Activated naive CD4-positive, alpha-beta T cell treated with Interleukin-2 at 50 U/mL for 16 hours (primary cell): Measurements from ENCODE around the gene ATP5MC2.
"Not testable (repeated sequence)": the region's sequence is repeated elsewhere in the genome, so short reads cannot be mapped to it uniquely, and the experiment has no call there.

Experiments
- DNase-seq: peaks from one replicate; pipeline ENCODE4 v3.0.0-alpha.2; 2020

ATP5MC2 gene

DNA sequence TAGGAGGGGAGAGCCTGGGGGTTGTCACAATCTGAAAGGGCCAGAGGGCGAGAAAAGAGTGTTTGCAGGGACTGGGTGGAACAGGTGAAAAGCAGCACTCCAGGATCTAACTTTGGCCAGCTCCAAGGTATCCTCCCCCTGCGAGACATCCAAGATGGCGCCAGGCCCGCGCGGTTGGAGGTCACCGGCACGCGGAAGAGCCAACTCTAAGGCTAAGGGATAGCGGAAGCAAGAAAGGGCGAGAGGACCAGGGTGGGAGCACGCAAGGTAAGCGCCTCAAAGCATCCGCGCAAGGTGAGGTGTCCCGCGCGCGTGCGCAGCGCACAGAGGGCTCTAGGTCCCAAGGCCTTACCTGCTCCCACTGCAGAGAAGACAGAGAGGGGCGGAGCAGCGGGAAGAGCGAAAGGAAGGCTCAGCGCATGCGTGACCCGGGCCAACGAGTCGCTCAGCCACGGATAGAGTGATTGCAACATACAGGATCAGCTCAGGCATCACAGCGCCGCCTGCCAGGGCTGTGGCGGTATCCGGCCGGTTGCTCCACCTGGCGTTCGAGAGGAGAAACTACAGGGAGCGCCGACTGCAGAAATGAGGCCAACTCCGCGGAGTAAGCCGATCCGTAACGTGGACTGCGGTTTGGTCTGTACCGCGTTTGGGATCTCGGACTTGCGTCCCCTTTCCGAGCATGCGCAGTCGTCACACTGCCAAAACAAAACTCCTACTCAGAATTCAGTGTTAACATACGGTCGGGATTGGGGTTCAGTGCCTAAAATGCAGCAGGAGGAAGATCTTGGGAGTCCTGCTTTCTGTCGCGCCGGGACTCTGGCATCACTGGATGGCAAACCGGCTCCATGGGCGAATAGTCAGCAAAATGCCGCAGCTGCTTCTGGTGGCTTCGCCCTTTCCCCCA, at the start of gene ATP5MC2:
Gene ATP5MC2 (minus strand): TSS at position 383 of the 907 bp plus-strand sequence. CDS start 3,469 bp downstream, outside the sequence.
- DNase-seq: peak; percentile 98

DNA sequence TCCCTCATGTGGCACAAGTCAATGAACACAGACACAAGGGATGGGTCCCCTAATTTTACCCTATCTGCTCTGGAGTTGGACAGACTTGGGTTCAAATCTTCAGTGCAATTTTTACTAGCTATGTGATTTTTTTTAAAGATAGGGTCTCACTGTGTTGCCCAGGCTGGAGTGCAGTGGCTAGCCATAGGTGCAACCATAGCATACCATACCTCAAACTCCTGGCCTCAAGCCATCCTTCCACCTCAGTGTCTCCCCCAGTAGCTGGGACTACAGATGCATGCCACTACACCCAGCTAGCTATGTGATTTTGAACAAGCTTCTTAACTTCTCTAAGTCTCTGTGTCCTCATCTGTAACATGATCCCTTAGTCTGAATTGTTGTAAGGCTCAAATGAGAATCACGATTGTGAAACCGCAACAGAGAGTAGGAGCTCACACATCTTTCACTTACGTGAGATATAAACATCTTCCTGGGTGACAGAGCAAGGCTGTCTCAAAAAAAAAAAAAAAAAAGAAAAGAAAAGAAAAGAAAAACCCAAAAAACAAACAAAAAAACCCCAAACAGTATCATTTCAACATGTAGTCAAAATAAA, 46.7 kb upstream of the ATP5MC2 start:
- DNase-seq: no peak

DNA sequence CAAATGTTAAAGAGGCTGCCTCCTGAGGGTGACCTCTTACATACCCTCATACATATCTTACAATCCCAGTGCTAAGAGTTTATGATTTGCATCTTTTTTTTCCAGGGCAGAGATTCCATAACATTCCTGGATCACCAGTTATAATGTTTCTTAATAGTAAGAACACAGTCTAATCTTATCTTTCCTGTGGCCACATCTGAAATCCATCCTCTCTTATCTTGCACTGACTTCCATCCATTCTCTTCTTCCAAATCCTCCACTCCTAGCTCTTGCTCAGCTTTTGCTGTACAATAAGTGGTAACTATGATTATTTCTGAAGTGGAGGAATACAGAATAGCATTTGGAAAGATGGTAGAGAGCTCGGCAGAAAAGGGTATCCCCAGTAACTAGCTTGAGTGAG, 45.1 kb upstream of the ATP5MC2 start:
- DNase-seq: no peak

DNA sequence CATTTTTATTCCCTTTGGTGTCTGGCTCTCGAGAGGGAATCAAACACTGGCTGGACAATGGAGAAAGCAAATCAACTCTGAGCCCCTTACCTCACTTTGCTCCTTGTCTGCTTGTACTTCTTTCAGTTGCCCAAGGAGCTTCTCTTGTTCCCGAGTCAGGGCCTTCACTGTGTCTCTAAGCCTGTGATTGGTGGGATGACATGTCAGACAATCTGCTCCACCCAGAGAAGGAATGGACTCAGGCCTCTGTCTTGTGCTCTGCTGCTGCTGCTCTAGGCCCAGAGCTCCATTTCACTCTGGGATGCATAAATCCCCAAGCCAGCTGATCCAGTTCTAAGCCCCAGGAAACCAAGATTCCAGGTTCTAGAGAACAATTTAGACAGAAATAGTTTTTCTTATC, 43.8 kb upstream of the ATP5MC2 start:
- DNase-seq: no peak

DNA sequence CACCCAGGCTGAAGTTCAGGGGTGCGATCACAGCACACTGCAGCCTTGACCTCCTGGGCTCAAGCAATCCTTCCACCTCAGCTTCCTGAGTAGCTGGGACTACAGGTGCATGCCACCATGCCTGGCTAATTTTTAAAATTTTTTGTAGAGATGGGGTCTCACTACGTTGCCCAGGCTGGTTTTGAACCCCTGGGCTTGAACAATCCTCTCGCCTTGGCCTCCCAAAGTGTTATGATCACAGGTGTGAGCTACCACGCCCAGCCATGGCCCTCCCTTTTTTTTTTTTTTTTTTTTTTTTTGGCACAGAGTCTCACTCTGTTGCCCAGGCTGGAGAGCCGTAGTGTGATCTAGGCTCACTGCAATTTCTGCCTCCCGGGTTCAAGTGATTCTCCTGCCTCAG, 42.7 kb upstream of the ATP5MC2 start:
- DNase-seq: not testable (repeated sequence)

GRCh38 chr12:53717319-53717718, 41.4 kb upstream of the ATP5MC2 start:
- DNase-seq: no peak

GRCh38 chr12:53714004-53714403, 38.1 kb upstream of the ATP5MC2 start:
- DNase-seq: no peak

DNA sequence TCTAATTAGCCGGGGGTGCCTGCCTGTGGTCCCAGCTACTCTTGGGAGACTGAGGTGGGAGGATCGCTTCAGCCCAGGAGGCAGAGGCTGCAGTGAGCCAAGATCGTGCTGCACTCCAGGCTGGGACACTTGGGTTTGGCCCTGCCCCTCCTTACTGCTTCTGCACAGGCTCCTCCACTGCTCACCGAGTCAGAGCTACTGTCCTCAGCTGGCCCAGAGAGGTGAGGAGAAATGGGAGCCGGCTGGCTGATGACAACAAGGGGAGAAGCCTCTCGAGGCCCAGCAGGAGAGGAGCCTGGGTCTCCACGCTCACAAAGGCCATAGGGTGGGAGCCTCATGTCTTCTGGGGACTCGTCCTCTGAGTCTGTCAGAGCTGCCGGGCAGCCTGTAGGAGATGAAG, 37.6 kb upstream of the ATP5MC2 start:
- no peak for DNase-seq

GRCh38 chr12:53712059-53712643, 36.3 kb upstream of the ATP5MC2 start:
- DNase-seq: no peak

DNA sequence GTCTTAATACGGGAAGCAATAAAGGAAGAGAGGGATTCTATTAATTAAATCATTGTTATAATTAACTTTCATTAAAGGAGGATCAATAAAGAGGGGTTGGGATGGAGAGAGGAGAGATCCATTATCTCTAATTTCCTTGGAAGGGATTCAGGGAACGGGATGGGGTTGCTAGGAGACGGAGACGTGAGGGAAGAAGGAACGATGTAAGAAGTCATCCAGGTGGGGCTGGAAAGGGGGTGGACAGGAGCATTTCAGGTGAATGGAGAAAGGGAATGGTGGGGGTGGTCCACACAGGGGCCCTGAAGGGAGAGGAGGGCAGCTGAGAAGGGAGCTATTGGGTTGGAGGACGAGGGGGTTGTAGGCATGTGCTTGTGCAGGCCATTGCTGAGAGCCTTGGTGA, 34.2 kb upstream of the ATP5MC2 start:
- no peak for DNase-seq

- no peak for DNase-seq
Observed at GRCh38 chr12:53709671-53710070, 33.8 kb upstream of the ATP5MC2 start.

DNA sequence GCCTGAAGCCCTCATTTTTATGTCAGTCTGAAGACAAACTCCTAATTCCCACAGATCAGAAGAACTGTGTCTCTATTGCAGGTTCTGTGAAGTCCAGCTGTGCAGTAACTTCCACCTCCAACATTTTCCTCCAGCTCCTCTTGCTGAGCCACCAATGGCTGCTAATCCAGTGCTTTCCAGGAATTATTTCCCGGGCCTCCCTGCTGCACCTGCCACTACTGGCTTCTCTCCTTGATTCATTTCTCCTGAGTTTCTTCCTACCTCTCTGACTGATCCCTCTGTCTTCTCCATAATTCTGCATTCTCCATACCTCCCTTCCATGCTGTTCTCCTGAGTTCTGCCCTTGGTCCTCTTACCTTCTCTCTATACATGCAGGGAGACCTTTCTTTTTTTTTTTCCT, 30.2 kb upstream of the ATP5MC2 start:
- DNase-seq: no peak

DNA sequence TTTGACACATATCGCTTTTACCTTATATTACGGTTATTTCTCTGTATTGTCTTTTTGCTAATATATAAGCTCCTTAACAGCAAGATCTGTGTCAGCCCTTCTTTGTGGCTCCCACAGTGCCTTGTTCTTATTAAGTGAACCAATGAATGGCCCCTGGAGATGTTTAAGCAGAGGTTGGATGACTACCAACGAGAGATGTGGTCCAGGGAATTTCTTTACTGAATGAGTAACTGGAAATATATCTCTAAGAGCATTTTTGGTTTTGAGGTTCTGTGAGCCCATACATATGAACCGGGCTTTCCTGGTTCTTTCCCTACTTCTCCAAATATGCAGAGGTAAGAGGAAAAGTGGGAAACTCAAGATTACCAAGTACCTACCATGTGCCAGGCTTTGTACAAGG, 27.9 kb upstream of the ATP5MC2 start:
- DNase-seq: no peak

GRCh38 chr12:53701518-53702264, 25.8 kb upstream of the ATP5MC2 start:
- peak; percentile 78 for DNase-seq

GRCh38 chr12:53700567-53700966, 24.7 kb upstream of the ATP5MC2 start:
- DNase-seq: no peak

DNA sequence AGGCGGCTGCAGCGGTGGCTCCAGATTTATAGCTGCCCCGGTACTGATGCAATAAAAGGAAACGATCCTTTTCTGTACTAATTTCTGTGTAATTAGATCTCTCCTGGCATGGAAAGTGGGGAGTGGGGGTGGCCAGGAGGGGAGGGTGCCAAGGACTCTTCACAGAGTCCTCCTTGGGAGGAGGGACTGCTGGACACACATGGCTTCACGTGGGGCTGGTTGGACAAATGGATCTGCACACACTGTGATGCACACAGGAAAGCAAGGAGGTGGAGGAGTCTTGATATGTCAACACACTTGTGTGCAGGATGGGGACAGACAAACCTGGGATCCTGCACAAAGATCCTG, 23.8 kb upstream of the ATP5MC2 start:
- DNase-seq: no peak

- DNase-seq: no peak
Observed at GRCh38 chr12:53698948-53699677, 23.2 kb upstream of the ATP5MC2 start.

DNA sequence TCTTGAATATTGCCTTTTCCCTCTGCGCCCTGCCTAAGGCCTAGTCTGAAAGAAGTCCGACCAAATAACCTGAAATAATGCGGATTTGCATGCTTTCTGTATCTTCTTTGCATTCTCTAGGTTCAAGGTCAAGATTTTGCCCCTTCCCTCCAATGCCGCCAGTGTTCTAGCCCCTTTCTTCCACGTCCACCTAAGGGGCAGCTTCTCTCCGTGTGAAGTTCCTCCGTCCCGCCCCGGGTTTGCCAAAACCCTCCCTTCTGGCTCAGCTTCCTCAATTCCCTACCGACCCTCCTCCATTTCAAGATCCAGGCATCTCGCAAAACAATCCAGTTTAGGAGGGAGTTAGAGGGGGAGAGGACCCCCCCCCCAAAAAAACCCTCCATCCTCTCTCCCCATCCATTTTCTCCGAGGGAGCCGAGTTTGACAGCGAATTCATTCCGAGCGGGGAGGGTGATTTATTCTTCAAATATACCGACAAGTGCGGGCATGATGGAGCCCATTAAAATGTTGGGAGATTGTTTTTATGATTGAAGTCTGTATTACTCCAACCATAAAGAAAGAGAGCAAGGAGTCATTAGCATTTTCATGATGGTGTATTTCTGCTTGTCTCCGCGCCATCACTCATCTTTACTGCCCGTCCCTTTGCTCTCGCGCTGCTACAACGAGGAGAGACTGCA, 20.9 kb upstream of the ATP5MC2 start:
- DNase-seq: no peak

DNA sequence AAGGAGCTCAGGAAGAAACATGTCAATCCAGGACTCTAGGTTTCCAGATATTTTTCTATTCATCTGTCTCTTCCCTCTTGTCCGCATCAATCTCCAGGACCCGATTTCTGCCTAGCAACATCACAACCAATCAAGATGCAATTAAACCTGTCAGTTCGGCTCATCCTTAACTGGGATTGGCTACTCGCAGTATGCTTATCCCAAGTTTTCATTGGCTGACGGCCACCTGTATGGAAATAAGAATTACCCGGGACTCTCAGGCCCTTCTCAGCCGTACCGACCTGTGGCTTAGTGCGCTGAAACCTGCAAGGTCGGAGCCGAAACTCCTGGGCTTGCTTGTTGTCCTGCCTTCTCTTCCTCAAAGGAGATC, 20.4 kb upstream of the ATP5MC2 start:
- DNase-seq: no peak

- peak; percentile 49 for DNase-seq
Observed at GRCh38 chr12:53695152-53696145, 19.6 kb upstream of the ATP5MC2 start.

DNA sequence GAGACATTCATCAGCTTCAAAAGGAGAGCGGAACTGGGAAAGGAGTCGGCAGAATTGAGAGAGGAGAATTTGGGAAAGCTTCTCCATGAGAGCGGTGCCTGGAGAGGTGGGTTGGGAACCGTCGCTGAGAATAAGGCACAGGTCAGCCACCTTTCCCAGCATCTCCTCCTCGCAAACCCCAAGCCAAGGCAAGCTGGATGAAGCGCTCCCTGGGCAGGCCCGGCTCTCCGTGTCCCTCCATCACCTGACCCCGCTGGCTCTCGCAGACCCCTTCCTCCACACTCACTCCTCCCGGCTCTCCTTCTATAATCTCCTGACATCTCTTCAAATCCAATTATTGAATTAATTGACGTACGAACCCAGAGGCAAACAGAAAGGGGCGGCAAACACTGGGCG, 18.9 kb upstream of the ATP5MC2 start:
- DNase-seq: no peak
